Glomerular visceral epithelial cell (primary cell): Measurements from ENCODE around the gene VAV2.
A peak's percentile ranks its signal among the peaks of the same experiment; 100 is the strongest.

ENCODE experiments used
- DNase-seq: peaks from one replicate; pipeline ENCODE4 v3.0.0-alpha.2; 2016; ENCODE audit errors: extremely low spot score

The VAV2 gene

GRCh38 chr9:133836001-133836758 is 155.9 kb downstream of the VAV2 start:
- no peak for DNase-seq

GRCh38 chr9:133835262-133835901 is 156.7 kb downstream of the VAV2 start:
- no peak for DNase-seq

- DNase-seq: no peak
These were observed 157.8 kb downstream of the VAV2 start for GRCh38 chr9:133834080-133834976.

DNA sequence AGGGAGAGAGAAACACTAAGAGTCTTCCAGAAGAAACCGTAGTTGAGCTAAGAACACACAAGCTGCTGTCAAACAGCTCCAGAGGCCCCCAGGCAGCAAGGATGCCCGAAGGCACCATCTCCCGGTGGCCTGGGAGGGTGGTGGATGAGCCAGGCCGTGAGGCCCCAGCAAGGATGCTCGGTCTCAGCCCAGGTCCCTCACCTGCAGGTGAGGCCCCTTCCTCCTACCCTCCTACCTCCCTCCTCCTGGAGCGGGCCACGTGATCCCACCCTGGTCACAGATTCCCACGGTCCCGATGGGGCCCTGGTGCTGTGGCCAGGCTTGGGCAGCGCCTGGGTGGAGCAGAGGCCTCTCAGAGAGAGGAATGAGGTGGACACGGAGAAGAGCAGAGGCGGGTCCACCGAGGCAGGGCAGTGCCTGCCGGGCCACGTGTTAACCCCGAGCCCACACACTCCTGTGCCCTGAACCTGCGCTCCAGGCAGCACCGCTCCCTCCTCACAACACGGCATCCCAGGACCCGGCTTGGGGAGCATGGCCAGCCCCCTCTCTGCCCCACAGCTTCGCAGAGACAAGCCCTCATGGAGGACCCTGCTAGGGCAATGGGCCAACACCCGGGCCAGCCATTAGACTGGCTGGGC is 158.6 kb downstream of the VAV2 start:
- no peak for DNase-seq

DNA sequence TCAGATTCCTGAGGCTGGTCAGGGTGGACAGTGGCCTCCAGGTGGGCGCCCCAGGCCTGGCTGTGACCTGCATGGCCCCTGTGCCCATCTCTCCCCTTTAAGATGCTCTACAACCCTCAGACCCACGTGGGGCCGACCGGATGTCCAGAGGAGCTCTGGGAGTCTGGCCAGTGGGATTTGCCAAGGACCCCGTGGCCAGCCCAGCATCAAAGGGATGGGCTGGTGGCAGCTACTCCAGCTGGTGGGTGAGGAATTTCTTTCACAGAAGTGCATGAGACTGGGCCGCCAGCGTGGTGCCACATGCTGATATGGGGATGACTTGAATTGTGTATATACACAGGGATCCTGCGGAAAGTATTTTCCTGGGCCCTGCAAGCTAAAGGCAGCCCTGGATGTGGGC is 159.2 kb downstream of the VAV2 start:
- no peak for DNase-seq

- DNase-seq: no peak
These were observed 161.4 kb downstream of the VAV2 start for GRCh38 chr9:133830711-133831110.

- DNase-seq: no peak
These were observed 161.8 kb downstream of the VAV2 start for GRCh38 chr9:133830310-133830709.

DNA sequence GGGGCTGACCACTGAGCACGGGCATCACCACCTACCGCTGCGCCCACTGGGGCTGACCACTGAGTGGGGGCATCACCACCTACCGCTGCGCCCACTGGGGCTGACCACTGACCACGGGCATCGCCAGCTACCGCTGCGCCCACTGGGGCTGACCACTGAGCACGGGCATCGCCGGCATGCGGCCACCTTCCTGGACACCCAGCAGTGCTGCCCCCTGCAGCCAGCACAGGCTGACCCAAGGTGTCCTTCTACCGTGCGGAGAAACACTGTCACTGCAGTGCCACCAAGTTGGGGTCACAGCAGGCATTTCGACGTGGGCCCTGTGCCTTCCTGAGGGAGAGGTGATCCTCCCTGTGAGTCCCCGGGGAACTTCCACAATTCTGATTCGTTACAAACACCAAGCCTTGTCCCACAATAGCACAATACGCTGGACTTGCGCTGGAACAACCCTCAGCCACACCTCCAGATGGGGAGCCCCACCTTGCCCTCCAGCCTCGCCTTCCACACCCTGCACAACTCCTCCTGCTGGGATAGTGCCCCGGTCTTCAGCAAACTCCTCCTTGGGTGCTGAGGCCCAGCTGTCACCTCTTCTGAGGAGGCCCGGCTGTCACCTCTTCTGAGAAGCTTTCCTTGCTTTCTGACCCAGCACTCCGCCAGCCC is 163.7 kb downstream of the VAV2 start:
- no peak for DNase-seq

- DNase-seq: no peak
These were observed 165.6 kb downstream of the VAV2 start for GRCh38 chr9:133826289-133827085.

DNA sequence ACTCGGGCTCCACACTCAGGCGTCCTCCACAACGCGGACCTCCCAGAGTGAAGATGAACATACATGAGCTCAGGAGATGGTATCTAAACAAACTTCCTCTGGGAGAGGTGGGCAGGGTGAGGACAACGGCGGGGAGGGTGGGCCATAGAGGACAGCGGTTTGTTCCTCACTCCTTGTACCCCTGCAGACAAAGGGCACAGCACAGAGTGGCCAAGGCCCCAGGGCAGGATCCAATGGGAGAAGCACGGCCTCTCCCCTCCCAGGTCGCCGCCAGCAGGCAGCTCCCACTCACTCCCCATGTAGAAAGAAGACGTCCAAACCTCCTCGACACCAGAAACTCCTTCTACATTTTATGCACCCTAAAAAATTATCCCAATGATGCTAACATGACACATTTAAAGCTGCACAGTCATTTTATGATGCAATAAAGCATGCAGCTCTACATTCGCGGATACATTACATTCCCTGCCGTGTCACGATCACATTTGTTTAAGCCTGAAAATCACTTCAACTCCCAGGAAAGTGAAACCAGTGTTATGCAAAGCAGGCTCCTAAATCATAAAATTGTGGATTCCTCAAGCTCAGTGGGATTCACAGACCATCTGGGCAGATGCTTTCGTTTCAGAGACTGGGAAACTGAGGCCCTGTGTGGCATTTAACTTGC is 166.4 kb downstream of the VAV2 start:
- DNase-seq: no peak

- no peak for DNase-seq
These were observed 167.3 kb downstream of the VAV2 start for GRCh38 chr9:133824802-133825186.

GRCh38 chr9:133824106-133824801 is 167.9 kb downstream of the VAV2 start:
- no peak for DNase-seq

GRCh38 chr9:133823189-133824105 is 168.7 kb downstream of the VAV2 start:
- no peak for DNase-seq

- DNase-seq: no peak
These were observed 169.6 kb downstream of the VAV2 start for GRCh38 chr9:133822430-133823065.

DNA sequence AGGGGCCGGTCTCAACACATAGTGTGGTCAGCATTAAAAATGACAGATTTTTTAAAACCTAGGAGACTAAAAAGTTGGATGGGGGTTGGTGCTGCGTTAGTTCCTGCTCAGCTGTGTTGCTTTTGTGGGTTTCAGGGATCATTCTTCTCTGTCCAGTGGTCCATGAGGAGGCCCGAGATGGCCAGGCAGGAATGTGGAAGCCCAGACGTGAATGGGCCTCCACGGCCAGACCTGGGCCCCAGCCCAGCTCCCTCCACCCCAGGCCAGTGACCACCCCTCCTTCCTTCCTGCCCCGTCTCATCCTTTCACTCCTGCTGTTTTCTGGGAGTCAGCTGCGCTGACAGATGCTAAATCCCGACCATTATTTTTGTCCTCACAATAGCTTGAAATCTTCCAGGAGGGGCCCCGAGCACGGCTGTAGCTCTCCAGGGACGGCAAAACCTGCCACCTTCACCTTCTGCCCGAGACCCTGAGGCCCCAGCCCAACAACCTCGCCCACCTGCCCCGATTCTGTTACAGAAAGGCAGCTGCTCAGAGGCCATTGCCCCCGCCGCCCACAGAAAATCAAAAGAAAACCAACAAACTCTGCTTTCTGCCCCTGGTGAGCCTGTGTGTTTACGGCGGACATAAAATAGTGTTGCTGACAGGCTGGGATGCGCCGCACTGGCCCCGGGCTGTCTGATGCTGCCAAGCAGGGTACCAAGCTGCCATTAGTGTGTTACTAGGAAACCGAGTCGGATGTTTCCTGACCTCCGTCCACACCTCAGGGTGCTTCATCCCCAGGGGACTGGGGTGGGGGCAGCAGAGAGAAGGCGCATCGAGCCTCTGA is 170.3 kb downstream of the VAV2 start:
- DNase-seq: peak; percentile 30

GRCh38 chr9:133819923-133820322 is 172.2 kb downstream of the VAV2 start:
- DNase-seq: no peak

DNA sequence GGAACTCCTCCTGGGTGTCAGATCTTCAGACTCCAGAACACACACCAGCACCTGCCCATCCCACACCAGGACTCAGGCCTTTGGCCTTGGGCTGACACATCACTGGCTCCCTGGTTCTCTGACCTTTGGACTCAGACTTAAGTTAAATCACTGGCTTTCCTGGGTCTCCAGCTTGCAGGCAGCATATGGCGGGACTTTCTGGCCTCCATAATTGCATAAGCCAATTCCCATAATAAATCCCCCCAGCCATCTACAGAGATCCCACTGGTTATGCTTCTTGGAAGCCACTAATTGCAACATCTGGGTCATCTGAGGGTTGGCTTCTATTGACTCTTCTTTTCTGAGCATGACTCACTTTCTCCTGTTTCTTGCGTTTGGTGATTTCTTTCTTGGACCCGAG is 173.7 kb downstream of the VAV2 start:
- DNase-seq: no peak
